Measurements from ENCODE around the gene LRRC45. TPM values are rescaled to one million over a fixed set of nuclear protein-coding genes. Genes with fewer than 3 reads are reported as not detected.
A peak's percentile ranks its signal among the peaks of the same experiment; 100 is the strongest.
"Not testable (repeated sequence)": the region's sequence is repeated elsewhere in the genome, so short reads cannot be mapped to it uniquely, and the experiment has no call there.

The LRRC45 gene
- total RNA-seq, 2 donors from 2014 or later = 22.2 to 24.1 TPM

DNA sequence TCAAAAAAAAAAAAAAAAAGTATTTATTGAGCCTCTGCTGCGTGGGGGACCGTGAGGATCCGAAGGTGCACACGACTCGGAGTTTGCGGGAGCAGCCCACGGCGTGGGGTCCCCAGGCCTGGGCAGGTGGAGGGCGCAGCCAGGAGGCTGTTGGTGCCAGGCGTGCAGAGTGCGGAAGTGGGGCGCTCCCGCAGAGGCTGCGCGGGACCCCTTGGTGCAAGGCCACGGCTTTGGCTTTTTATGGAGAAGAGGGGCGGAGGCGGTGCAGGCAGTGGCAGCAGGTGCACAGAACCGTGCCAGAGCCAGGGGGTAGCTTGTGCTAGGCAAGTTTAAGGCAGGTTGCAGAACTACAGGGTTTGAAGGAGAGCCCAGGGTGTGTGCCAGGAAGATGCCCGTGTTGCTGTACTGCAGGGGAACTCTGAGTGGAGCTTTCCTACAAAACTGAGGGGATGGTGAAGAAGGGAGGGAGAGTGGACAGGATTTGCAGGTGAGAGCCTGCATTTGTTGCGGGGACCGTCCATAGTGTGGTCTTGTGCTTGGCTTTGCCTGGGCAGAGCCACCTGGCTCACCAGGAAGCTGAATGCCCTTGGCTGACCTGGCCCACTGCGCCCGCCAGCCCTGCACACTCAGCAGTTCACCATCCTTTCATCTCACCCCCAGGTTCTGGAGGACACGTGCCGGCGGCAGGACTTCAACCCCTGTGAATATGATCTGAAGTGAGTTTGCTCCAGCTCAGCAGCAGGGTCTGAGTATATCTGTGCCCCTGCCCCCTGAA, 44.4 kb upstream of the LRRC45 start:
- Histone ChIP-seq H3K27me3 (replicated peaks; ENCODE audit: insufficient read depth) (no peaks in the 10 kb centered on the region), H3K9me3 (no peaks in the 10 kb centered on the region), H3K4me1 (replicated peaks) (peaks cover 4% of the 10 kb centered on the region), H3K4me3 (peak overlapping the region; percentile 87 to 90), H3K27ac (no peak overlapping the region), H3K36me3 (no peaks in the 10 kb centered on the region)
- TF ChIP-seq CTCF (IDR thresholded peaks at IDR 0.05) (no peak), POLR2AphosphoS5 (IDR thresholded peaks at IDR 0.05) (no peak), POLR2A (IDR thresholded peaks at IDR 0.05) (no peak)
- intact Hi-C loops (cut with DNase I) = no loop called here
- WGBS = 87% methylated on average over 27 of the region's 27 CpGs
- DNase-seq (ENCODE audit: low spot score) = no peak

- no peak for TF ChIP-seq POLR2AphosphoS5 (IDR thresholded peaks at IDR 0.05)
- no peak for TF ChIP-seq POLR2A (IDR thresholded peaks at IDR 0.05)
- no peak for TF ChIP-seq CTCF (IDR thresholded peaks at IDR 0.05)
- no peaks in the 10 kb centered on the region for H3K27me3 ChIP-seq (replicated peaks; ENCODE audit: insufficient read depth)
- WGBS = 86% methylated on average over 4 of the region's 4 CpGs
- no peaks in the 10 kb centered on the region for H3K36me3 ChIP-seq
- no peaks in the 10 kb centered on the region for H3K9me3 ChIP-seq
- H3K4me1 ChIP-seq (replicated peaks) = peaks cover 4% of the 10 kb centered on the region
- H3K27ac ChIP-seq = no peak overlapping the region
- H3K4me3 ChIP-seq = no peak overlapping the region
- intact Hi-C loops (cut with DNase I) = no loop called here
- no peak for DNase-seq (ENCODE audit: low spot score)
Measured at GRCh38 chr17:81980122-81980521, 43.0 kb upstream of the LRRC45 start.

DNA sequence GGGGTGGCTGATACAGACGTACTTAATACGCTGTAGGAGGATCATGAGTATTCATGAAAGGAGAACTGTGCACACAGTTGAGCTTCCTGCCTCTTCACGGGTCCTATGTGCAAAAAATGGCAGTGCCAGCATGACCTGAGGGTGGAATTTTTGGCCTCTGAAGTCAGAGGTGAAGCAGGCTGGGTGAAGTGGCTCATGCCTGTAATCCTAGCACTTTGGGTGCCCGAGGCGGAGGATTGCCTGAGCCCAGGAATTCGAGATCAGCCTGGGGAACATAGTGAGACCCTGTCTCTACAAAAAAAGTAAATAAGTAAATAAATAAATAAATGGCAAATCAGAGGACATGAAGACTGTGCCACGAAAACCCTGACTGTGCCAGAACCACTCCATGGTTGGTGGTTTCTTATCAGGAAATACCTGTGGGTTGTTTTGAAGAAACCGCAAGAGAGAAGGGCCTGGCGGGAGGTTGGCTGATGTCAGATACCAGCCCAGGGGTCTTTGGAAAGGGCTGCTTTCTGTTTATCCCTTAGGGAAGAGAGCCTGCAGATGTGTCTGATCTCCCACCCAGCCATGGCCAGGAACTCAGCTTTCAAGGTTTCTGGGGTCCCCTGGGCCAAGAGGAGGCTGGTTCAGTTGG, 42.3 kb upstream of the LRRC45 start:
- whole genome bisulfite sequencing = 88% methylated on average over 9 of the region's 9 CpGs
- no peaks in the 10 kb centered on the region for H3K9me3 ChIP-seq
- TF ChIP-seq CTCF (IDR thresholded peaks at IDR 0.05) (no peak), POLR2AphosphoS5 (IDR thresholded peaks at IDR 0.05) (no peak), POLR2A (IDR thresholded peaks at IDR 0.05) (no peak)
- no peak for DNase-seq (ENCODE audit: low spot score)
- peaks cover 4% of the 10 kb centered on the region for H3K4me1 ChIP-seq (replicated peaks)
- H3K4me3 ChIP-seq = no peak overlapping the region
- H3K36me3 ChIP-seq = no peaks in the 10 kb centered on the region
- no peak overlapping the region for H3K27ac ChIP-seq
- intact Hi-C loops (cut with DNase I) = no loop called here
- no peaks in the 10 kb centered on the region for H3K27me3 ChIP-seq (replicated peaks; ENCODE audit: insufficient read depth)

DNA sequence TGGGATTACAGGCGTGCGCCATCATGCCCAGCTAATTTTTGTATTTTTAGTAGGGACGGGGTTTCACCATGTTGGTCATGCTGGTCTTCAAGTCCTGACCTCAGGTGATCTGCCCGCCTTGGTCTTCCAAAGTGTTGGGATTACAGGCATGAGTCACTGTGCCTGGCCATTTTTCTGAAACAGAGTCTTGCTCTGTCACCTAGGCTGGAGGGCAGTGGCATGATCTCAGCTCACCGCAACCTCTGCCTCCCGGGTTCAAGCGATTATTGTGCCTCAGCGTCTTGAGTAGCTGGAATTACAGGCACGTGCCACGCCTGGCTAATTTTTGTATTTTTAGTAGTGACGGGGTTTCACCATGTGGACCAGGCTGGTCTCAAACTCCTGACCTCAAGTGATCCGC, 41.6 kb upstream of the LRRC45 start:
- H3K27ac ChIP-seq; DNase-seq (ENCODE audit: low spot score); H3K36me3 ChIP-seq; H3K27me3 ChIP-seq (replicated peaks; ENCODE audit: insufficient read depth); intact Hi-C loops (cut with DNase I); H3K4me3 ChIP-seq; H3K4me1 ChIP-seq (replicated peaks); H3K9me3 ChIP-seq: not testable (repeated sequence)
- WGBS = 96% methylated on average over 12 of the region's 12 CpGs

GRCh38 chr17:81983011-81983638, 40.0 kb upstream of the LRRC45 start:
- H3K9me3 ChIP-seq = no peaks in the 10 kb centered on the region
- H3K36me3 ChIP-seq = no peaks in the 10 kb centered on the region
- no peak for DNase-seq (ENCODE audit: low spot score)
- intact Hi-C loops (cut with DNase I) = no loop called here
- H3K4me1 ChIP-seq (replicated peaks) = peaks cover 4% of the 10 kb centered on the region
- no peak overlapping the region for H3K4me3 ChIP-seq
- H3K27ac ChIP-seq = no peak overlapping the region
- TF ChIP-seq CTCF (IDR thresholded peaks at IDR 0.05) (no peak), POLR2AphosphoS5 (IDR thresholded peaks at IDR 0.05) (no peak), POLR2A (IDR thresholded peaks at IDR 0.05) (no peak)
- 89% methylated on average over 35 of the region's 35 CpGs for WGBS
- H3K27me3 ChIP-seq (replicated peaks; ENCODE audit: insufficient read depth) = no peaks in the 10 kb centered on the region

Data from prostate gland (tissue), 2 donors.